Stimulated activated CD4-positive, alpha-beta T cell treated with anti-CD3 and anti-CD28 coated beads, TNF-alpha, amount 100 ng/mL, for 1 hour (primary cell): ENCODE results near the gene INHBB.
"Not testable (repeated sequence)": the region's sequence is repeated elsewhere in the genome, so short reads cannot be mapped to it uniquely, and the experiment has no call there.

ENCODE experiments used
- DNase-seq, 3 donors: peaks; one replicate each; pipeline ENCODE4 v3.0.0-alpha.2; 2020; ENCODE audit warnings: low read depth in 3 of 3, low spot score in 1 of 3

The INHBB gene

DNA sequence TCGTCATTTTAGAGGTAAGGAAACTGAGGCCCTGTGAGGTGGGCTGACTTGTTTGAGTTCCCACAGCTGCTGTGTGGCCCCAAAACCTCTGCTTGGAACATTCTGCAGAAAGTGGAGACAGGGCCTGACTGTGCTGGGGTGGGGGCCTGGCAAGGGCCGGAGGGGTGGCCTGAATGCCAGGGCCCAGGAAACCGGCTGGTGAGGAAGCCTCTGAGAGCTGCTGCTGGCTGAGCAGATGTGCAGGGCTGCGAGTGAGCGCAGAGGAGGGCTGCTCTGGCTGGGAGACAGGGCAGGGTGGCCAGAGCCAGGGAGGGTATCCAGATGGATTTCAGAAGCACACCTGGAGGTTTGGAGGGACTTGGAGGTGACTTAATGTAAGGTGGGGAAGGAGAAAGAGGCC lies 29.9 kb upstream of the INHBB start:
- no peak for DNase-seq

DNA sequence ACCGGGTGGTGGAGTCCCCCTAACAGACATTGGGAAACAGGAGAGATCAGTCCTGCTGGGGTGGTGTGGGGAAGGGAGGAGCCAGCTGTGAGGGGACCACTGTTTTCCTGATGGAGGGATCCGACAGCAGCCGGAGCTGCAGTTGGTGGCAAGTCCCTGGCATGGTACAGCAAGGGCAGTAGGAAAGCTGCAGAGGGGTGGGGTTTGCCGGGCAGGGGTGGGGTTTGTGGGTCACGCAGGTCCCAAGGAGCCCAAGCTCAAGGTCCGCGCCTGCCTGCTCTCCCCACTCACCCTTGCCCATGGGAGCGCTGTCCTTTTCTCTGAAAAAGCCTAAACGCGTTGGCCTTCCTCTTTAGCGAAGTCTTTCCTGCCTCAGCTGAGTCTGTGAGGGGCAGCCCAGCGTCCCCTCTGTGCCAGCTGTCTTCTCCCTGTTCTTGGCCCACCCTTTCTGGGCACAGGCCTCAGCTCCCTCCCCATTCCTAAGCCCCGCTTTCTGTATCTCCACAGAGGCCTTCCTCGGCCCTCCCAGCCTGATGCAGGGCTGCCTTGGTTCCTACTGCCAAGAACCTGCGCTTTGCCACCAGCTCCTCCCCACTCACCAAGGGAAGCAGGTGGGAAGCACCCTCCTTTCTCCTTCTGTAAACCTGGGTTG lies 29.3 kb upstream of the INHBB start:
- DNase-seq: no peak

- no peak for DNase-seq
Observed at GRCh38 chr2:120317180-120317533, 28.8 kb upstream of the INHBB start.

GRCh38 chr2:120317916-120318315 lies 28.0 kb upstream of the INHBB start:
- DNase-seq: no peak

DNA sequence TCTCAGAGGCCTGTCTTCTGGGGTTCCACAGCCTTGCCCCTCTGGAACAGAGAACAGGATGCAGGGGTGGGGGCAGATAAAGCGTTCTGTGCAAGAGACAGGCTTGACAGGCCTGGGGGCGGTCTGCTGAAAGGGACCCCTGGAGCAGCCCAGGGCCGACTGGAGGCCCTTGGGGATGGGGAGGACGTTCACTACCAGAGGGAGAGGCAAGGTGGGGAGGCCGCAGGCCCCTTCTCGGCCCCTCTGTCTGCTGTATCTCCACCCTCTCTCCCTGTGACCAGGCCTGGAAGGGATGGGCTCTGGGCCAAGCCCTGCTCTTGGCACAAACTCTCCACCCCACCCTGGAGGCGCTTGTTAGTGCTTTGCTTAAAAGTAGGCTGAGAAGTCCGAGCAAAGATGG lies 27.3 kb upstream of the INHBB start:
- no peak for DNase-seq

DNA sequence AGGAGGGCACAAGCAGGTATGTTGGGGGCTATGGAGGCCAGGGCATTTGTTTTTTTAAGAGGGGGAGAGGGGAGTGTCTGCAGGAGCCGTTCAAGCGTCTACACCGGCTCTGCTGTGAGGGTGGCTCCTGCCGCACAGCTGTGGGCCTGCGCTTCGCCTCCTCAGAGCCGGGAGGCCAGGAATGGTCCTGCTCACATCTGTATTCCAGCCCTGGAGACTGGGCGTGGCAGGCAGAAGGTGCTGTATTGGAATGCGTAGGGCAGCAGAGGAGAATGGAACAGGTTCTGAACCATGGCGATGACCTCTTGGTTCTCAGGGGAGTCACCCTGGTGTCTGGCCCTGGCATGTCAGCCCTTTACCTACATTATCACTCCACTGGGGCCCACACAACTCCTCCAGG lies 26.8 kb upstream of the INHBB start:
- DNase-seq: no peak

DNA sequence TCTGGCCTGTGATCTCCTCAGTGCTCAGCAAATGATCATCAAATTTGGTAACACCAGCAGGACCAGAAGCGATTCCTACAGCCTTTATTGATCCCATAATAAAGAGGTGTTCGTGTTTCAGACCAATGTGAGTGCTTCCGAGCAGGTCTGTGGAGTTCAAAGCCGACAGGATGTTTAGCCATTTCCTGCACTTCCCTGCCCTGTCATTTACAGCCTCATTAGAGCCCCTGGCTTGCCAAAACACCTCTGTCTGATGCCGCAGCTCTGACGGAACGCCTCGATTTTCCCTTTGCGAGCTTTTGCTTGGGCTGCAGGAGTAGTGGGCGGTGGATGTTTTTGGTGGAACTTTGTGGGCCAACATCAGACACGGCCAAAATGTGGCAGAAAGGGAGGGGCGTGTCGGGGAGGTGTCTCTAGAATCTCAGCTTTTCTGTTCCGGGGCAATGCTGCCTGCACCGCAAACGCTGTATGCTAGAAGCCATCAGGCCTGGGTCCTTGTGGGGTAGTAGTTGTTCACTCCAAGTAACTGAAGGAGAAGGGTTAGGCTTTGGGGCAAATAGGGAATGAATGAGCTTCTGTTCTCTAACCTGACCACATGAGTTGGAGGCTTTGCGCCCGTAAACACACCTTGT lies 26.1 kb upstream of the INHBB start:
- DNase-seq: no peak

- DNase-seq: no peak
Observed at GRCh38 chr2:120320318-120320851, 25.6 kb upstream of the INHBB start.

GRCh38 chr2:120320887-120321556 lies 24.9 kb upstream of the INHBB start:
- DNase-seq: not testable (repeated sequence)

- no peak for DNase-seq
Observed at GRCh38 chr2:120321721-120322284, 24.1 kb upstream of the INHBB start.

DNA sequence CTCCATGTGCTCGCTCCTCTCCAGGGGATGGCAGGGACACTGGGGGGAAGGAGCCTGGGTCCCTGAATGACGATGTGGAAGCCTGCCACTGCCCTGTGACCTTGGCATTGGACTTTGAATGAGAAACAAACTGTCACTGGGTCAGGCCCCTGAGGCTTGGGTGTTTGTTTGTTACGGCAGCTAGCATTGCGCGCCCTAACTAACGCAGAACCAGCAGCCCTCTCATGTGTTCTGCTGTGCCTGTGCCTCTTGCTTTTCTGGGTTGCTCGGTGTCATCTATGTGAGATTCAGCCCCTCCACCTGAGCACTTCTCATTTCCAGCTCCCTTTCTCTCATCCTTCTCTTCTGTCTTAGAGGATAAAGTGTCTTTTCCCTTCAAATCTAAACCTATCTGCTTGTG lies 23.6 kb upstream of the INHBB start:
- no peak for DNase-seq

GRCh38 chr2:120323214-120323613 lies 22.7 kb upstream of the INHBB start:
- DNase-seq: no peak

- DNase-seq: no peak
Observed at GRCh38 chr2:120323807-120324399, 22.0 kb upstream of the INHBB start.

DNA sequence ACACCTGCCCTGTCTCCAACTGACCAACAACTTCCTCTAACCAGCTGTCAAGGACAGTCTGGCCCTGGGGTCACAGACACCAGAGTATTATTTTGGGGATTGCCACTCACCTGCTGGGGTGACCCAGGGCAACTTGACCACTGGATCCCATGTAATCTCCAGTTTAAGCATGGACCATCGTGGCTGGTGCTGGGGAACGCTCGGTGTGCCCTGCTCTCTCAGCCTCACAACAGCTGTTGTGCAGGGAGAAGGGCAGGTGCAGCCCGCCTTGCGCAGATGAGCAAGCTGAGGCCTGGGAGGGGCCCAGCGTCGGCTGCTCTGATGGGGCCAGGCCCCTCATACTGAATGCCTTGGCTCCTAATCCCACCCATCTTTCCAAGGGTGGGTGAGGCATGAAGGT lies 21.0 kb upstream of the INHBB start:
- no peak for DNase-seq

DNA sequence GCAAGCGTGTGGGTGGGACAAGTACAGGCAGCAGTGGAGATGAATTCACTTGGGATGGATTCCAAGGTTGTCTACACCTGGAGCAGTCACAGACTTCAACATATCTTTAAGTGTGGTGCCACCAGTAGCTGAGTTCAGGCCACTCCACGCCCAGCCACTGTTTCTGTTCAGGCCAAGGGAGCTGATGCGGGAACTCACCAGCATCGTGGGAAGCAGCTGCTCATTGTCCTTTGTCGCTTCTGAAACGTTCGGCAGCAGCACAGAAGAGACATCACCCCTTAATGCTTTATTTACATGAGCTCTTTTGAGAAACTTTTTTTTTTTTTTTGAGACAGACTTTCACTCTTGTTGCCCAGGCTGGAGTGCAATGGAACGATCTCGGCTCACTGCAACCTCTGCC lies 19.9 kb upstream of the INHBB start:
- DNase-seq: no peak

DNA sequence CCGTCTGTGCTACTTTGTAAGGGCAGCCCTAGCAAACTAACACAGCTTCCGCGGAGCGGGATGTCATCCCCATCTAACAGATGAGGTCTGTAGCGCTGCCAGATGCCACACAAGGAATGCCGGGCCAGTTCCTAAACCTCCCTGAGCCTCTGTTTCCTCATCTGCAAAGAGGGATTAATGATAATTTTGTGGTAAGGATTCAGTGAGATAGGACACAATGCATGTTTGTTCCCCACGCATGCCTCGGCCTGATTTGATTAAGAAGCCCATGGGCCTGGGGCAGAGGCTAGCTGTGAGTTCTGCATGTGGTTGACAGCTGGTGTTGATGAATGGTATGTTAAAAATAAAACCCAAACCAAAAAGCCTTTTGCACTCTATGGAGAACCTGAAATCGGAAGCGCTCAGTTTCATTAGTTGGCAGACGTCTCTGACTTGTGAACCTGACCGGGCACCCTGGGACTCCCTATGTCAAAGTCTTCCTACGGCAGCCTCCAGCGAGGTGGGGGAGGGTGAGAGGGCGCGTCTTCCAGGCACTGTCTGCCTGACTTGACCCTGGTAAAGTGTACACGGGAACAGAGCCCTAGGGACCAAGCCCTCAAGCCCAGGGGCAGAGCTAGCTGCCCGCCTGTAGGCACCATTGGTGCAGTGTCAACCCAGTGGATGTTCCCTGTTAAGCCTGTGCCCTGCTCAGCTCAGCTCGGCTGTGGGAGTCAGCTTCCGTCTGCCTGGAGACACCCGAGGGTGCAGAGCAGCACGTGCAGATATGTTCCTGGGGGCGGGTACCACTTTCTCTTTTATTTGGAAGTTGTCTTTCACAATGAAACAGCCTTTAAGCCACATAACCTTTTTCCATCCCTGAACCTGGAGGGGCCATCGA lies 14.8 kb upstream of the INHBB start:
- no peak for DNase-seq

DNA sequence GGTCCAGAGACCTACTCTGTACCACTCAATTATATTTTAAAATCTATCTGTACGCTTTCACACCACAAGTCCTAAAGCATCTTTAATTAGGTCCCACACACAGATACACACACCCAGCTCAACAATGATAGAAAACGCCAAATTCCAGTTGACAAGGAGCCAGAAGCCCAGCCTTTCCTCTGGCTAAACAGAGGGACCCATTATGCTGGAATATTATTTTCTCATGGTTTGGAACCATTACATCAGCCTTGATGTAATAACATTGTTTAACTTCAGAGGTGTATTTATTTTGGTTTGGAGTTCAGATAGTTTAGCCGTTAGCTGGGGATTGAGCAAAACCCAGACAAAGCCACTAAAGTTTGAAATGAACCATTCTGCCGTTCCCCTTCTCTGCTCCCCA lies 14.0 kb upstream of the INHBB start:
- no peak for DNase-seq

DNA sequence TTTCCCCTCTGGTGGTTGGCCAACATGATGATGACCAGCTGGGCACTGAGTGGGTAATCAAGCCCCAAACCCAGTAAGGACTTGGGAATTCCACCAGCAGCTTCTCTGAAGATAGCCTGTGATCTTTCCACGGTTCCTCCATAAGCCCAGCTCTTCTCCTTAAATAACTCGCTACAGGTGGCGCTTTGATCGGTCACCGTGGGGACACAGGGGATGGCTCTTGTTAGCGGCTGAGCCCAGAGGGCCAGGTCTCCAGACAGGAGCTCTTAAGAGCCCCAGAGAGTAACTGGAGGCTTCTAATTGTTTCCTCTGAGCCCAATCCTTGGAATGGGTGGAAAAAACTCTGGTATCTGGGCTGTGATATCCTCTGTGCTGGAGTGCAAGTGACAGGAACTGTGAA lies 13.6 kb upstream of the INHBB start:
- no peak for DNase-seq

GRCh38 chr2:120334068-120334467 lies 11.9 kb upstream of the INHBB start:
- DNase-seq: no peak

- no peak for DNase-seq
Observed at GRCh38 chr2:120336749-120337148, 9.2 kb upstream of the INHBB start.

- DNase-seq: no peak
Observed at GRCh38 chr2:120338015-120338414, 7.9 kb upstream of the INHBB start.
